Fibroblast of lung (primary cell): ENCODE results near the gene GTF3C1.

Experiments
- CTCF ChIP-seq, 2 donors: IDR thresholded peaks in 1 of 2; conservative IDR thresholded peaks in 1 of 2; 1 replicate in 1 of 2; 2 replicates in 1 of 2; pipeline ENCODE4 v1.5.1; 2011 to 2012; ENCODE audit warnings: low read length in 2 of 2, control low read depth in 1 of 2, inconsistent platforms in 1 of 2, low read depth in 1 of 2, mild to moderate bottlenecking in 1 of 2
- EZH2 ChIP-seq: IDR thresholded peaks from 2 replicates; pipeline ENCODE4 v1.5.1; 2012; ENCODE audit warnings: low read length, control low read depth, mild to moderate bottlenecking; ENCODE audit errors: missing control alignments

GRCh38 chr16:27475561-27475960, 74.2 kb downstream of the GTF3C1 start:
- TF ChIP-seq CTCF (conservative IDR thresholded peaks at IDR 0.05 in 1 of 2, IDR thresholded peaks at IDR 0.05 in 1 of 2; ENCODE audit: low read depth in 1 of 2, low read length in 2 of 2) (no peak), EZH2 (no peak)
